HEK293 (cell line): Measurements from ENCODE around the gene RAD52.

Source experiments
- CTCF ChIP-seq: fragments of 450-650 bp; formaldehyde crosslinking; IDR thresholded peaks from 2 replicates; pipeline ENCODE4 v1.5.1; 2016; ENCODE audit warnings: missing biosample characterization, missing genetic modification characterization
- HOXC10 ChIP-seq: sonication (generic); formaldehyde crosslinking; IDR thresholded peaks from 2 replicates; pipeline ENCODE4 v1.8.1; 2023; ENCODE audit warnings: mild to moderate bottlenecking, missing genetic modification reagents
- PBX3 ChIP-seq: sonication (generic); formaldehyde crosslinking; IDR thresholded peaks from 2 replicates; pipeline ENCODE4 v1.8.1; 2022; ENCODE audit warnings: mild to moderate bottlenecking, moderate library complexity, missing genetic modification reagents
- SP2 ChIP-seq: fragments of 450-650 bp; formaldehyde crosslinking; IDR thresholded peaks from 2 replicates; pipeline ENCODE4 v1.5.1; 2016; ENCODE audit warnings: missing biosample characterization, missing genetic modification characterization
- ZNF324 ChIP-seq: fragments of 450-650 bp; formaldehyde crosslinking; IDR thresholded peaks from 2 replicates; pipeline ENCODE4 v1.5.1; 2016; ENCODE audit warnings: missing biosample characterization, missing genetic modification characterization
- ZNF561 ChIP-seq: fragments of 450-650 bp; IDR thresholded peaks from 2 replicates; pipeline ENCODE4 v1.5.1; 2018; ENCODE audit warnings: missing biosample characterization, missing genetic modification characterization, borderline replicate concordance
- ZNF654 ChIP-seq: fragments of 450-650 bp; formaldehyde crosslinking; IDR thresholded peaks from 2 replicates; pipeline ENCODE4 v1.5.1; 2016; ENCODE audit warnings: low read depth, missing biosample characterization, missing genetic modification characterization
- ZNF76 ChIP-seq: fragments of 450-650 bp; formaldehyde crosslinking; IDR thresholded peaks from 2 replicates; pipeline ENCODE4; 2016; ENCODE audit warnings: low read depth, missing biosample characterization, missing genetic modification characterization, borderline replicate concordance
- ZNF791 ChIP-seq: fragments of 450-650 bp; formaldehyde crosslinking; IDR thresholded peaks from 2 replicates; pipeline ENCODE4 v1.5.1; 2016; ENCODE audit warnings: missing biosample characterization, missing genetic modification characterization

- TF ChIP-seq ZNF324 (tag by site-specific recombination): no peak
- no peak for TF ChIP-seq CTCF (tag by site-specific recombination)
- TF ChIP-seq ZNF654 (tag by site-specific recombination): no peak
- no peak for TF ChIP-seq ZNF791 (tag by site-specific recombination)
- no peak for TF ChIP-seq HOXC10 (CRISPR knock-in tag)
- TF ChIP-seq ZNF76: no peak
- no peak for TF ChIP-seq ZNF561
- TF ChIP-seq PBX3 (CRISPR knock-in tag): no peak
- TF ChIP-seq SP2: no peak
Measured at GRCh38 chr12:968545-968944, 19.1 kb upstream of the RAD52 start.
